Stomach (tissue), 4 donors: Measurements from ENCODE around the gene GOSR1.

Experiments
- CTCF ChIP-seq, 7 experiments: fragments of 450-650 bp in 4 of 7; fragments of 200-600 bp in 3 of 7; sonication (generic) in 3 of 7; IDR thresholded peaks; one replicate each; pipeline ENCODE4 v1.5.1; 2016 to 2019; ENCODE audit warnings: antibody characterized with exemption in 7 of 7, control low read depth in 2 of 7, mild to moderate bottlenecking in 1 of 7
- POLR2AphosphoS5 ChIP-seq, 3 donors: sonication (generic); formaldehyde crosslinking; IDR thresholded peaks; one replicate each; pipeline ENCODE4 v1.6.1; 2016; ENCODE audit warnings: antibody characterized with exemption in 3 of 3

DNA sequence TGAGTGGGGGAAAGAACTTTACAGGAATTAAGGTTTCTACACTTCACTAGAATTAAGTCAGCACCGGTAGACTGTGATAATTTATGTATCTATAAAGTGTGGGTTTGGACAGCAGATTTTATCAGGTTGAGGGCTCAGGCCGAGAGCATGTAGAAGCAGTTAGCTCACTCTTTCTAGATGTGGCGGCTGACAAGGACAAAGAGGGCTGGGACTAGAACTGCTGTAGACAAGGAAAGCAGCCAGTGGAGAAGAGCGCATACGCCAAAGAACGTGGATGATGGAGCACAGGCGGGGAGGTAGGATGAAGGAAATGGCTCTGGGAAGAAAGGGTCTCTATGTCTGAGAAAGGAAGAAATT is 504 bp upstream of the GOSR1 start:
- TF ChIP-seq POLR2AphosphoS5 (IDR thresholded peaks at IDR 0.05) = no peak
- no peak for TF ChIP-seq CTCF (IDR thresholded peaks at IDR 0.05)
